Gastroesophageal sphincter (tissue), 3 donors: ENCODE results near the gene PATL2.

Experiments
- EP300 ChIP-seq: sonication (generic); formaldehyde crosslinking; IDR thresholded peaks from one replicate; pipeline ENCODE4 v1.6.1; 2017; ENCODE audit warnings: antibody characterized with exemption, mild to moderate bottlenecking
- POLR2A ChIP-seq, 2 donors: fragments of 450-650 bp; IDR thresholded peaks; one replicate each; pipeline ENCODE4 v1.6.1; 2017; ENCODE audit warnings: antibody characterized with exemption in 2 of 2, mild to moderate bottlenecking in 2 of 2, moderate library complexity in 1 of 2
- POLR2AphosphoS5 ChIP-seq: sonication (generic); formaldehyde crosslinking; IDR thresholded peaks from one replicate; pipeline ENCODE4 v1.6.1; 2017; ENCODE audit warnings: antibody characterized with exemption
- TF ChIP-seq, protein P1 (sequence below), 4 experiments: fragments of 200-600 bp in 2 of 4; fragments of 450-650 bp in 2 of 4; sonication (generic) in 1 of 4; IDR thresholded peaks; one replicate each; pipeline ENCODE4 v1.5.1; 2017 to 2019; ENCODE audit warnings: antibody characterized with exemption in 4 of 4, mild to moderate bottlenecking in 2 of 4, moderate library complexity in 2 of 4

- TF ChIP-seq, protein P1, sequence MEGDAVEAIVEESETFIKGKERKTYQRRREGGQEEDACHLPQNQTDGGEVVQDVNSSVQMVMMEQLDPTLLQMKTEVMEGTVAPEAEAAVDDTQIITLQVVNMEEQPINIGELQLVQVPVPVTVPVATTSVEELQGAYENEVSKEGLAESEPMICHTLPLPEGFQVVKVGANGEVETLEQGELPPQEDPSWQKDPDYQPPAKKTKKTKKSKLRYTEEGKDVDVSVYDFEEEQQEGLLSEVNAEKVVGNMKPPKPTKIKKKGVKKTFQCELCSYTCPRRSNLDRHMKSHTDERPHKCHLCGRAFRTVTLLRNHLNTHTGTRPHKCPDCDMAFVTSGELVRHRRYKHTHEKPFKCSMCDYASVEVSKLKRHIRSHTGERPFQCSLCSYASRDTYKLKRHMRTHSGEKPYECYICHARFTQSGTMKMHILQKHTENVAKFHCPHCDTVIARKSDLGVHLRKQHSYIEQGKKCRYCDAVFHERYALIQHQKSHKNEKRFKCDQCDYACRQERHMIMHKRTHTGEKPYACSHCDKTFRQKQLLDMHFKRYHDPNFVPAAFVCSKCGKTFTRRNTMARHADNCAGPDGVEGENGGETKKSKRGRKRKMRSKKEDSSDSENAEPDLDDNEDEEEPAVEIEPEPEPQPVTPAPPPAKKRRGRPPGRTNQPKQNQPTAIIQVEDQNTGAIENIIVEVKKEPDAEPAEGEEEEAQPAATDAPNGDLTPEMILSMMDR (IDR thresholded peaks at IDR 0.05) = no peak
- no peak for TF ChIP-seq POLR2A (IDR thresholded peaks at IDR 0.05)
- TF ChIP-seq POLR2AphosphoS5 = no peak
- TF ChIP-seq EP300 = no peak
These were observed 64.1 kb downstream of the PATL2 start for GRCh38 chr15:44647036-44647435.
